ENCODE results near the gene MSANTD7.

DNA sequence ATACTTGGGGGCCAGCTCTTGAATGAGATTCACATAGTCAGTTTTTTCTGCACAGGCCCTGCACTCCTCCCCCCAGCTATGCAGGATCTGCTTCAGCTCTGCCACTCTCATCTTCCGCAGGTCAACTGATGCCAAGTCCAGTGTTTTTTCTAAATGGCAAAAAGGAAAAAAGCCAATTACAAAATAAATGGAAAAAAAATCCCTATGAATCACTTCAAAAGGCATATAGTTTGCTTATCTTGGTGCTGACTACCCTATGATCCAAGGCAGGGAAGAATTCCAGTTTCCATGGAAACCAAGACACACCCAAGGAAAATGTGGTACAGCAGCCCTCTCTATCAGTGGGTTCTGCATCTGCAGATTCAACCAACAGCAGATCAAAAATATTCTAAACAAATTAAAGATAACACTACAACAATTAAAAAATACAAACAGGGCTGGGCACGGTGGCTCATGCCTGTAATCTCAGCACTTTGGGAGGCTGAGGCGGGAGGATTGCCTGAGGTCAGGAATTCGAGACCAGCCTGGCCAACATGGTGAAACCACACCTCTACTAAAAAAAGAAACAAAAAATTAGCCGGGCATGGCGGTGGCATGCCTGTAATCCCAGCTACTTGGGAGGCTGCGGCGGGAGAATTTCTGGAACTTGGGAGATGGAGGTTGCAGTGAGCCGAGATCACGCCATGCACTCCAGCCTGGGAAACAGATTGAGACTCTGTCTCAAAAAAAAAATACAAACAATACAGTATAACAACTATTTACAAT, 17.9 kb upstream of the MSANTD7 start:
- TF ChIP-seq POLR2A (IDR thresholded peaks at IDR 0.05) = no peak
- TF ChIP-seq, protein P1, sequence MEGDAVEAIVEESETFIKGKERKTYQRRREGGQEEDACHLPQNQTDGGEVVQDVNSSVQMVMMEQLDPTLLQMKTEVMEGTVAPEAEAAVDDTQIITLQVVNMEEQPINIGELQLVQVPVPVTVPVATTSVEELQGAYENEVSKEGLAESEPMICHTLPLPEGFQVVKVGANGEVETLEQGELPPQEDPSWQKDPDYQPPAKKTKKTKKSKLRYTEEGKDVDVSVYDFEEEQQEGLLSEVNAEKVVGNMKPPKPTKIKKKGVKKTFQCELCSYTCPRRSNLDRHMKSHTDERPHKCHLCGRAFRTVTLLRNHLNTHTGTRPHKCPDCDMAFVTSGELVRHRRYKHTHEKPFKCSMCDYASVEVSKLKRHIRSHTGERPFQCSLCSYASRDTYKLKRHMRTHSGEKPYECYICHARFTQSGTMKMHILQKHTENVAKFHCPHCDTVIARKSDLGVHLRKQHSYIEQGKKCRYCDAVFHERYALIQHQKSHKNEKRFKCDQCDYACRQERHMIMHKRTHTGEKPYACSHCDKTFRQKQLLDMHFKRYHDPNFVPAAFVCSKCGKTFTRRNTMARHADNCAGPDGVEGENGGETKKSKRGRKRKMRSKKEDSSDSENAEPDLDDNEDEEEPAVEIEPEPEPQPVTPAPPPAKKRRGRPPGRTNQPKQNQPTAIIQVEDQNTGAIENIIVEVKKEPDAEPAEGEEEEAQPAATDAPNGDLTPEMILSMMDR (IDR thresholded peaks at IDR 0.05) = no peak

Measured in stomach (tissue), 4 donors.